Measurements from ENCODE around the gene EZH1. TPM values are rescaled to one million over a fixed set of nuclear protein-coding genes. Genes with fewer than 3 reads are reported as not detected.
A peak's percentile ranks its signal among the peaks of the same experiment; 100 is the strongest.

EZH1 gene
- total and polyA plus RNA-seq, 7 donors: 15.2 to 59.1 (median 32.7) TPM

DNA sequence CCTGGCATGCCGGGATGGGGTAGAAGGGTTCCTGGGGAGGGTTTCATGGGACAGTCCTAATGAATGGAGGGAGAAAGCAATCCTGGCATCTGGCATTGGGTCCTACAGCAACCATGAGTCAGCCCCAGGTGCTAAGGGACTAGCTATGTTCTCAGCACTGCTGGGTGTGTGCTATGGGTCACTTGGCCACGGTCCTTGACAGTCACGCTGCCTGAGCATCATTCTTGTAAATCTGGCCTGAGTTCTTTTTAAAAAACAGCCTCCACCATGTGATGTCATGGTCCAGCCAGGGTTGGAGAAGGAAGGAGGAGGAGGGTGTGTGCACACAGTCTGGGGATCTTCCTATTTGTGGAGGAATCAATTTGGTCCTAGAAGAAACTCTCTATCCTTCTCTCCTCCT is 9.9 kb upstream of the EZH1 start:
- DNase-seq (peak; percentile 83 to 91), ATAC-seq (peak; percentile 28 to 90 (median 82))
- peaks cover 5% of the 10 kb centered on the region for H3K4me1 ChIP-seq
- TF ChIP-seq, protein P1, sequence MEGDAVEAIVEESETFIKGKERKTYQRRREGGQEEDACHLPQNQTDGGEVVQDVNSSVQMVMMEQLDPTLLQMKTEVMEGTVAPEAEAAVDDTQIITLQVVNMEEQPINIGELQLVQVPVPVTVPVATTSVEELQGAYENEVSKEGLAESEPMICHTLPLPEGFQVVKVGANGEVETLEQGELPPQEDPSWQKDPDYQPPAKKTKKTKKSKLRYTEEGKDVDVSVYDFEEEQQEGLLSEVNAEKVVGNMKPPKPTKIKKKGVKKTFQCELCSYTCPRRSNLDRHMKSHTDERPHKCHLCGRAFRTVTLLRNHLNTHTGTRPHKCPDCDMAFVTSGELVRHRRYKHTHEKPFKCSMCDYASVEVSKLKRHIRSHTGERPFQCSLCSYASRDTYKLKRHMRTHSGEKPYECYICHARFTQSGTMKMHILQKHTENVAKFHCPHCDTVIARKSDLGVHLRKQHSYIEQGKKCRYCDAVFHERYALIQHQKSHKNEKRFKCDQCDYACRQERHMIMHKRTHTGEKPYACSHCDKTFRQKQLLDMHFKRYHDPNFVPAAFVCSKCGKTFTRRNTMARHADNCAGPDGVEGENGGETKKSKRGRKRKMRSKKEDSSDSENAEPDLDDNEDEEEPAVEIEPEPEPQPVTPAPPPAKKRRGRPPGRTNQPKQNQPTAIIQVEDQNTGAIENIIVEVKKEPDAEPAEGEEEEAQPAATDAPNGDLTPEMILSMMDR (IDR thresholded peaks at IDR 0.05): no peak
- no peaks in the 10 kb centered on the region for H3K9me3 ChIP-seq
- peaks cover 0 to 9% (median 0%) of the 10 kb centered on the region in 3 donors for H3K27me3 ChIP-seq (ENCODE audit: insufficient read depth in 3 of 3, low read length in 2 of 3)
- 56 to 66% (median 62%) methylated on average over 3 of the region's 3 CpGs for WGBS, 3 donors
- H3K36me3 ChIP-seq (ENCODE audit: insufficient read depth in 1 of 2, low read depth in 1 of 2): no peaks in the 10 kb centered on the region
- H3K4me3 ChIP-seq: no peak overlapping the region
- intact Hi-C loops (cut with DNase I): no loop called here
- no peak overlapping the region for H3K27ac ChIP-seq

DNA sequence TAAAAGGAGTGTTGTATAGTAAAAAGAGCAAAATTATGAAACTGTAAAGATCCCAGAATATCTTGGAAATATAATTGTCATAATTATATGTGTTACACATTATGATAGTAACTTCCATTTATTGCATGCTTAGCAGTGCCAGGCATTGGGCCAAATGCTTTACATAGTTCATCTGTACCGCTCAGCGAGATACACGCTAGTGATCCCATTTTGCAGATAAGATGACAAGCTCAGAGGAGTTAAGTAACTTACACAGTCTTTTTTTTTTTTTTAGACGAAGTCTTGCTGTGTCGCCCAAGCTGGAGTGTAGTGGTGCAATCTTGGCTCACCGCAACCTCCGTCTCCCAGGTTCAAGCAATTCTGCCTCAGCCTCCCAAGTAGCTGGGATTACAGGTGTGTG is 6.8 kb upstream of the EZH1 start:
- intact Hi-C loops (cut with DNase I): no loop called here
- Histone ChIP-seq H3K4me1 (peaks cover 5% of the 10 kb centered on the region), H3K4me3 (no peak overlapping the region), H3K27me3 (ENCODE audit: insufficient read depth in 3 of 3, low read length in 2 of 3) (no peaks in the 10 kb centered on the region), H3K36me3 (ENCODE audit: insufficient read depth in 1 of 2, low read depth in 1 of 2) (no peaks in the 10 kb centered on the region), H3K27ac (no peak overlapping the region), H3K9me3 (no peaks in the 10 kb centered on the region)
- ATAC-seq (no peak), DNase-seq (no peak)
- 54 to 59% (median 59%) methylated on average over 7 of the region's 7 CpGs for WGBS, 3 donors
- TF ChIP-seq, protein P1 (IDR thresholded peaks at IDR 0.05): no peak

DNA sequence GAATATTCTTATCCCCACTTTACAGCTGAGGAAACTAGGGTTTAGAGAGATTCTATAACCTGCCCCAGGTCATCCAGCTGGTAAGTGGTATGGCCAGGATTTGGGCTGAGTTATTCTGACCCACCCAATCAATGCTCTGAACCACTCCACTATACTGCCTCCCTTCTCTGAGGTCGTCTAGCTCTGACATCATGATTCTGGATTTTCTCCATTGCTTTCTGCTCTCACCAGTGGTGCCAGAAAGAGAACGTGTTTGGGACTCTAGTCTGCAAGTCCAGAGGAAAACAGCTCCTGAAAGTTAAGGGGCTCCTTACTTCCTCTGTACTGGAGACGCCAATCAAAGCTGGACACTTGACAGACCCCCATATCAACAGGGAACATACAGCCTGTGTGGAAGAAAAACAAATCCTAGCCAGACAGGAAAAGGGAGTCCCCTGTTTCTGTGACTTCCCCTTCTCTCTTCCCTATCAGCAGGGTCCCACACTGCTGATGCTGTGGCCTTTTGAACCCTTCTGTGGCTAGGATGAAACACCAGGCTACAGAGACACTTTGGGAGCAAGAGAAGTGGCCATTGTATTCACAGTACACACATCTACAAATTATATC is 6.0 kb upstream of the EZH1 start:
- 24 to 43% (median 27%) methylated on average over 3 of the region's 3 CpGs for WGBS, 3 donors
- DNase-seq (no peak), ATAC-seq (no peak)
- H3K9me3 ChIP-seq: no peaks in the 10 kb centered on the region
- TF ChIP-seq, protein P1 (IDR thresholded peaks at IDR 0.05): no peak
- no peak overlapping the region for H3K4me3 ChIP-seq
- intact Hi-C loops (cut with DNase I): no loop called here
- no peak overlapping the region for H3K27ac ChIP-seq
- H3K27me3 ChIP-seq (ENCODE audit: insufficient read depth in 3 of 3, low read length in 2 of 3): no peaks in the 10 kb centered on the region
- H3K36me3 ChIP-seq (ENCODE audit: insufficient read depth in 1 of 2, low read depth in 1 of 2): no peaks in the 10 kb centered on the region
- peaks cover 5% of the 10 kb centered on the region for H3K4me1 ChIP-seq

DNA sequence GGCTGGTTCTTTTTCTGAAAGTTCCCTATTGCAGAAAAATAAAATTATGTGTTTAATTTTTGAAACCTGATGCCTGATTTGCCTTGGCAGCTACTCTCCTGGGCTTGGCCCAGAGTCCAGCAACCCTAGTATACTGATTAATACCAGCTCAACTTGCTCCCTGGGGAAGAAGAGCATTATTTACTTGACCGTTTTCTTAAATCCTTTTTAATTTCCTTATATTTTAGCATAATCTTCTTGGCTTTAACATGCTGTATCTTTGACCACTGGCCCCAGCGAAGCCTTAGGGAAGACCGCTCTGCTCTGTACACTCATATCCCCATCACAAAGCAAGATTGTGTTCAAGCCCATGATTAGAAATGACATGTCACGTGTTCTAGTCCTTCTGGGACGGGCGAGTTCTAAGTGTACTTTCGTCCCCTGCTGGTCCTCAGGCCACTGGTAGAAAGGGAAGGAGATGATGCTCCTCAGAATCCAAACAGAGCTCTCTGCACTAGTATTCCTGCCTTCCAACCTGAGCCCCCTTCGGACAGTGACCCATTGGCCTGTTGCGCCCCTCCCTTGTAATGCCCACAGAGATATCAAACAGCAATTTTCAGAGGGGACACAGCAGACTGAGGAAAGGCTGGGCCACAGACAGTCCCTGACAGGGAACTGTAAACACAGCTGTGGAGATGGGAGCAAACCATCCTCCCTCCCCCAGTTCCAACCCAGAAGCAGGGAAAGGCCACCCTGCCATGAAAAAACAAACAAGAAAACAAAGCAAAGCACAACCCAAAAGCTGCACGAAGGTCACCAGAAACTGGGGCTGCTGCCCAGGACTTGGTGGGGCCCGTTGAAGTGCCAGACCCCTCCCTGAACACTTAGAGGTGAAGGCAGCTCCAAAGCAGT is 4.3 kb upstream of the EZH1 start:
- peaks cover 8% of the 10 kb centered on the region for H3K4me1 ChIP-seq

More for the DNA sequence above, 4.3 kb upstream of the EZH1 start:
- ATAC-seq (no peak), DNase-seq (peak; percentile 35 to 69)
- intact Hi-C loops (cut with DNase I): no loop called here
- Histone ChIP-seq H3K9me3 (no peaks in the 10 kb centered on the region), H3K27me3 (ENCODE audit: insufficient read depth in 3 of 3, low read length in 2 of 3) (no peaks in the 10 kb centered on the region), H3K36me3 (ENCODE audit: insufficient read depth in 1 of 2, low read depth in 1 of 2) (no peaks in the 10 kb centered on the region), H3K27ac (peak overlapping the region; percentile 3), H3K4me3 (no peak overlapping the region)
- WGBS, 3 donors: 64 to 65% (median 65%) methylated on average over 11 of the region's 11 CpGs
- TF ChIP-seq, protein P1 (IDR thresholded peaks at IDR 0.05): no peak
